Measurements from ENCODE around the gene KCNAB2.

- TF ChIP-seq, protein P1, sequence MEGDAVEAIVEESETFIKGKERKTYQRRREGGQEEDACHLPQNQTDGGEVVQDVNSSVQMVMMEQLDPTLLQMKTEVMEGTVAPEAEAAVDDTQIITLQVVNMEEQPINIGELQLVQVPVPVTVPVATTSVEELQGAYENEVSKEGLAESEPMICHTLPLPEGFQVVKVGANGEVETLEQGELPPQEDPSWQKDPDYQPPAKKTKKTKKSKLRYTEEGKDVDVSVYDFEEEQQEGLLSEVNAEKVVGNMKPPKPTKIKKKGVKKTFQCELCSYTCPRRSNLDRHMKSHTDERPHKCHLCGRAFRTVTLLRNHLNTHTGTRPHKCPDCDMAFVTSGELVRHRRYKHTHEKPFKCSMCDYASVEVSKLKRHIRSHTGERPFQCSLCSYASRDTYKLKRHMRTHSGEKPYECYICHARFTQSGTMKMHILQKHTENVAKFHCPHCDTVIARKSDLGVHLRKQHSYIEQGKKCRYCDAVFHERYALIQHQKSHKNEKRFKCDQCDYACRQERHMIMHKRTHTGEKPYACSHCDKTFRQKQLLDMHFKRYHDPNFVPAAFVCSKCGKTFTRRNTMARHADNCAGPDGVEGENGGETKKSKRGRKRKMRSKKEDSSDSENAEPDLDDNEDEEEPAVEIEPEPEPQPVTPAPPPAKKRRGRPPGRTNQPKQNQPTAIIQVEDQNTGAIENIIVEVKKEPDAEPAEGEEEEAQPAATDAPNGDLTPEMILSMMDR (IDR thresholded peaks at IDR 0.05) = no peak
- no peak for TF ChIP-seq POLR2A (IDR thresholded peaks at IDR 0.05)
Measured at GRCh38 chr1:6083801-6084446, 38.2 kb downstream of the KCNAB2 start.

Data from lower leg skin (tissue), 3 donors.